HG03095 (cell line): ENCODE data around the gene PRKD1.
"Not testable (repeated sequence)": the region's sequence is repeated elsewhere in the genome, so short reads cannot be mapped to it uniquely, and the experiment has no call there.

ENCODE experiments used
- ATAC-seq: cut with Tn5 transposase; IDR thresholded peaks from one replicate; pipeline ENCODE4 v1.9.1; 2021; ENCODE audit warnings: moderate library complexity; ENCODE audit not compliant: unreplicated experiment

PRKD1 gene

DNA sequence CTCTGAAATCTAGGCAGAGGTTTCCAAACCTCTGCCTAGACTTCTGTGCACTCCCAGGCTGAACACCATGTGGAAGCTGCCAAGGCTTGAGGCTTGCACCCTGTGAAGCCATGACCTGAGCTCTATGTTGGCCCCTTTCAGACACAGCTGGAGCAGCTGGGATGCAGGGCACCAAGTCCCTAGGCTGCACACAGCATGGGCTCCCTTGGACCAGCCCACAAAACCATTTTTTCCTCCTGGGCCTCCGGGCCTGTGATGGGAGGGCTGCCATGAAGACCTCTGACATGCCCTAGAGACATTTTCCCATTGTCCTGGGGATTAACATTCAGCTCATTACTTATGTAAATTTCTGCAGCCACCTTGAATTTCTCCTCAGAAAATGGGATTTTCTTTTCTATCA lies 88.0 kb downstream of the PRKD1 start:
- ATAC-seq = not testable (repeated sequence)

DNA sequence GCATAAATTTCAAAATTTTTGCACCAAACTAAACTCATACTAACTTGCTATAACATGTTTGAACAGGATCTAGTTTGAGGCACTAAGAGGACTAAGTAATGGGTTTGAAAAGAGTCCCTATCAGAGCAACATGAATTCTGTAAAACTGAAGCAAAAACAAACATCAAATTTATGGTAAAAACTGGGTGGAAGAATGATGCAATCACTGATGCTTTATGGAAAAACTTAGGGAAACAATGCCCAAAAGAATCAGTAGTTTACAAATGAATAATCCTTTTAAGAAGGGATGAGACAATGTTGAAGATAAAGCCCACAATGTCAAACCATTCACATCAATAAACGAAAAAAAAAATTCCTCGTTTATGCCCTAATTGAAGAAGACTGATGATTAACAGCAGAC lies 88.9 kb downstream of the PRKD1 start:
- no peak for ATAC-seq

DNA sequence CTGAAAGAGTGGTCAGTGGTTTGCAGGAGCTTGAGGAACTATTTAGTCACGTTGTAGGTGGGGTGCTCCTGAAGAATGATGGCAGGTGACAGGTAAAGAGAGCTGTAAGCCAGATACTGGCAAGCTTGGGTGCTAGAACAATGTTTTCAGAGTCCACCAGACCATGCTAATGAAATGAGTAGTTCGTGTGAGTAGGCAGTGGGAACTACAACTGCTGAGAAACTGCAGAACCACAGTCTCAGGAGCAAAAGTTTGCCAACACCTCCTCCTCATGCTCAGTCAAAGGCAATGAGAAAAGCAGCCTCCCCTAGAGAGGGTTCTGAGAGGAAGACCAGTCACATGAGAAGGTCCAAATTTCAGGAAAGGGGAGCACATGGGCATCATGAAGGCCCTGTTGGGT lies 91.3 kb downstream of the PRKD1 start:
- ATAC-seq = no peak

DNA sequence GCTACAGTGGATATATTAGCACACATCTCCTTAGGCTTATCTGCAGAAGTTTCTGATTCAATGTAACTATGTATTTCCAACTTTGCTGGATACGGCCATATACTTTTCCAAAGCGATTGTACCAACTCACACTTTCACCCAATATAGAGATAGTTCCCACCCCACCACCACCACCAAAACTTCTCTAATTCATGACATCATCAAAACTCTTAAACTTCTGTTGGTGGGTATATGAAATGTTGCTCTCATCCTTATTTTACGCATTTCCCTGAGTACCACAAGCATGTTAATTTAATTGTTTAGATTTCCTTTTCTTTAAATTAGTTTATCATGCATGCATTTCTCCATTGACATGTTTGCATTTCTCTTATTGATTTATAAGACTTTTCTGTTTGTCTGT lies 95.6 kb downstream of the PRKD1 start:
- ATAC-seq = no peak

DNA sequence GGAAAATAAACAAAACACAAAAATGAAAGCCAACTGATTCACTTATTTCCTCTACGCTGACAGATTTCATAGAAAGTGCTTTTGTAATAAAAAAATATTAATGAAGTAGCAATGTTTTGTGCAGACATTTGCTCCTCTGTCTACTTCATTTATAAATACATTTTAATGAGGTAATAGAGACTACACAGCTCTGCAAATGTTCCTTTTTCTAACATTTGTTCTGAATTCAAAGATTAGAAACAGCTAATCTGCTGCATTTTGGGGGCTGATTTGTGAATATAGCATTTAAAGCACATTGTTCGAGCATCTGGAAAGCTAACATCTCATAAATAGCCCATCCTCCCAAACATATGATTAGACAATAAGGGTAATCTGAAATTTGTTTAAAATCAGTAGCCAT lies 97.8 kb downstream of the PRKD1 start:
- no peak for ATAC-seq

DNA sequence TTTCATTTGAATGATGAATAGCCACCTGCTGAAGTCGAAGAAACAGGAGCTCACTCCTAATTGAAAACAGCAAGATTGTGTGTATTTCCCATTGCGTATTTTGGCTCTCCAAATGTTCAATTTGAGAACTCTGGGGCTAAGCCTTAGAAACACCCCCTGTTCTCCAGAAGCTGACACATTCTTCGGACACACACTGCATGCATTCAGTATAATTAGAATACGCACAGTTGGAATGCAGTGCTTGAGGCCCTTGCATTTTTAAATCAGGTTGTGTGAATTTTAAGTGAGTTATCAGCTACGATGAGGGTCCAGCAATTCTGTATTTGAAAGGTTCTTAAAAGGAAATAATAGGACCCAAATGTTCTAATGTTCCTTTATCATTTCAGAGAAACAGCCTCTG lies 103.8 kb downstream of the PRKD1 start:
- ATAC-seq = no peak

DNA sequence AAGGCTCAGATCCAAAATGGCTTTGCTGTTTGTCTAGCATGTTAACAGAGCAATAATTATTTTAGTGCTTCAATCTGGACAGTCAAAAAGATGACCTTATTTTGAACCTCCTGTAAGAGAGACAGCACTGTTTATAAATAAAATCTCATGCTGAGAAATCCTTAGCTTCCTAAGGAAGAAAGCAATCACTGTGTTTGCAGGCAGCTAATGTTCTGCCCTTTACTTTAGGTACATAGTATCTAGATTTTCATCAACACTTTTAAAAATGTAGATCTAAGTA lies 105.3 kb downstream of the PRKD1 start:
- ATAC-seq = no peak

DNA sequence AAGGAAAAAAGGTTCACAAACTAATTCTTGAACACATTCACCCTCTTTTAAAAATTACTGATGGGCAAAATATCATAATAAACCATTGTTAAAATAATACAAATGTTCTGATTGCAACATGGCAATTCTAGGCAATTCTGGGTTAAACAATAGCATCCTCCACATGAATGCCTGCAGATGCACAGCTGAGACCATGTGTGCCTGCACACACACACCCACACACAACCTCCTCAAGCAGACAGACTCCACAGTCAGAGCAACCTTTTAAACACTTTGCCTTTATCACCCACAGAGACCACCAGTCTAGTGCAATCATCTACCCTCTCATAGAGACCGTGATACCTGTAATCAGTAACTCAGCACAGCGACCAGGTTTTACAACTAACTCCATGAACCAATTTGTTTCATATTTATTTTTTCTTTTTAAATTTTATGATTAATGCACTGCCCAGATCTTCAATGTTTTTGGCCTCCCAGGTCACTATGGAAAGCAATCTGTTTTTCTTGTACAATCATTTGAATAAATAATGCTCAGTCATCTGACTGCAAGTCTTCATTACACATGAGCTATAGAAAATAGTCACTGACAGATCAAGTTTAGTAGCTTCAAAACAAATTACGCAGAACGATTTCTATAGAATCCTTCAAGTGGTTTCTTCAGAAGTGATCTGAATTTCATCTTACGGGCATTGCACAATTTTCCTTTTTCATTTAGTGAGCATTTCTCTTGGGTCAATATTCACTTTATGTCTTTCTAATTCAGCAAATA lies 105.8 kb downstream of the PRKD1 start:
- ATAC-seq = no peak

DNA sequence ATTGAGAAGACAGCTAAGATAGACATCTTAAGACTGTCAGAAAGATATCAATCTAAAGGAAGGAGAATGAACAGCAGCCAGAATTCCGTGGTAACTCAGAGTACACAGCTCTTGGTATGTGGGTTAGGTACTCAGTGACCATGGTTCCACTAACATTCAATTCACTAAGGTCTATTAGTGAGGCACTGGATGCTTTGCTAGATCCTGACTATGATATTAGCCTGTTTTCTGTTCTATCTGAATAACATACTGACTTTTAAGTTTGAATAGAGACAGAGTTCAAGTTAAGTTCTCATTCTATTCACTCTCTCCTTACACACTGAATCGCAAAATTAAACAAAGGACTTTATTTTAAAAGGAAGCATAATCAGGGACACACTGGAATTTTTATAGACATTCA lies 106.4 kb downstream of the PRKD1 start:
- ATAC-seq = no peak

DNA sequence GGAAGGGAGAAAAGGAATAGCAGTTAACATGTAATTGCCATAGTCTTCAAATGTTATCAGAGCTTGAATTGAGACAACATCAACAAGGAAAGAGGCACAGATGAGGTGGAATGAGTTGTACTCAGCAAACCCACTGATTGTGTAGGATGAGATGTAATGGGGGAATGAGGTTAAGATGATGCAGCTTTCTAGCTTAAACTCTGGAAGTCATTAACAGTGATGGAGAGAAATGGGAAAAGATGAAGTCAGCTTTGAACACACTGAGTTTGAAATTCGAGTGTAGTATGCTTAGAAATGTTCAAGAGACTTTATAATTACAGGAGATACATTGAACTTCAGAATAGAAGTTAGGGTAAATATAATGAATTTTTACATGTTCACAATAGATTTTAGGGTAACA lies 106.9 kb downstream of the PRKD1 start:
- no peak for ATAC-seq

DNA sequence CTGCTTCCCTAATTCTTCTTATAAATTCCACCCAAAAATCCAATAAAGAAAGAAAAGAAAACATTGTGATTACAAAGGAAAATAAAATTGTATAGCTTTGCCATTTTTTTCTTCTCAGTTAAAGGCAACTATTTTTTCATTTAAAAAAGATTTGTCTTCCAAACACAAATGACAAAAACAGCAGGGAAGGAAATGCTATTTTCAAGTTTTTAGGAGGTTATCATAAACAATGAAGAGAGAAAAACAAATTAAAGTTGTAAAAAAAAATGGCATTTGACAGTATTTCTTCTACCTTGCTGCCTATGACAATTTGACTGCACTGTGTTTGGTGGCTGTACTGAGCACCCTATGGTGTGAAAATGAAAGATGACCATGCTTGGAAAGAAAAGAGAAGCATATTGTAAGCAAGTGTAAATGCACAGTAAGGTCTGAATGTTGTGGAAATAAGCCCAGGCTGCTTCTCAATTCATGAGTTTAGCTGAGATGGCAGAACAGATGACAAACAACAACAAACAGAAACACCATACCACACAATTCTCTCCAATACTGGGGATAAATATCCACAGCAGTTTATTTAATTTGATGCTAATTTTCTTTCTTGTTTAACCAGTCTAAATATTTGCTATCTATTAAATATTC lies 109.8 kb downstream of the PRKD1 start:
- ATAC-seq = no peak

DNA sequence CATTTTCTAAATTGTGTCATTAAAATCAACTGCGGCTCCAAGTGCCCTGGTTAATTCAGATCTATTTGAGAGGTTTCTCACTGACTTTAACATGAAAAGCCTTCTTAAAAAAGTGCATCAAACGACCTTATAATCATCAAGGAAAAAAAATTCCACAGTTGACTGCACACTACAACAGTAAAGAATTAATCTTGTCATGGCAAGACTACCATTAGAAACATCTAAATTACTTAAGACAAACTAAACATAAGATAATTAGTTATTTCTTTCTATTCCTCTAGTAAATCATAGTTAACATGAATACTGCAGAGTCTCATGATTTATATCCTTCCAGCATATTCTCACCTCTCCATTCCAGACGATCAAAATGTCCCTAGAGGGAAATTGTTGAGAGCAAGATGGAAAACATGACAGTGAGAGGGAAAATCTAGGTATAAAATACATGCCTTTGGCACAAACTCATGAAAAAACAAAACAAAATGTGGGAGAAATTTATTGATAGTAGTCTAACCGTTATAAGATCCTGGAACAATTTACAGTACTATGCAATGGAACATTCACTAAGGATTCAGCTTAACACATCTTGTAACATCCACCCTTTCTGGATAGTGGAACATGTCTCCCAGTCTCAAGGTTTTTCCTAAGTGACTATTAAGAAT lies 112.5 kb downstream of the PRKD1 start:
- no peak for ATAC-seq

DNA sequence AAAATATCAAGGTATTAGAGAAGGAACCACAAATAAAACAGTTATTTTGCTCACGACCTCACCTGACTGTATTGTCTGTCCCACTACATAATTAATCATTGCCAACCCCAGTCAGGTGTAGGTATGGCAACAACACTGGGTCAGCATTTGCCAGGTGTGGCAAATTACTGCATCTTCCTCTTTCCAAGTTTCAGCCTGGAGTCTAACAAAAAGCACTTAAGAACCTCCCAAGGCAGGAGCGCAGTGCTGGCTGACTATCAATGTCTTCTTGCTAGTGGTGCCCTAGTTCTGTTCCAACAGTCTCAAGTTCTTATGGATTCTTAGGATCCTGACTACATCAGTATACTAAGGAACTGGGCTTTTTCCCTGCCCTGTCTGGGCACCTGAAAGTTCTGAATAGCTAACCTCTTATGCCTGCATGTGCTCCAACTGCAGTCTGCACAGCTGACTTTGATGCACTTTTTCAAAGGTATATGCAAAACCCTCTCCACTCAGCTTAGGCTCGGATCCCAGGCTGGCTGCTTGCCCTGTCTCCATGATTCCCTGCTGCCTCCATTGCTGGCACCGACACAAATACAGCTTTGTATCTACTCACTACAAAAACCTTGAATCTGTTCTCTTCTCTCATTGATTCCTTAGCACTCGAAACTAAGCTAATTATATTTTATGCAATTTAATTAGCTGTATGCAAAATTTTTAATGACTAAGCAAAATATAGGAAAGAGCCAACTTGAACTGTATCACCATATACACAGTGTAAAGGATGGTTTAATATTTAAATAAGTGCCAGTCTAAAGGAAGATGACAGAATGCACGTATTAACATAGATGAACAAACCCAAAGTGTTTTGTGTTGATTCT lies 113.3 kb downstream of the PRKD1 start:
- ATAC-seq = no peak

DNA sequence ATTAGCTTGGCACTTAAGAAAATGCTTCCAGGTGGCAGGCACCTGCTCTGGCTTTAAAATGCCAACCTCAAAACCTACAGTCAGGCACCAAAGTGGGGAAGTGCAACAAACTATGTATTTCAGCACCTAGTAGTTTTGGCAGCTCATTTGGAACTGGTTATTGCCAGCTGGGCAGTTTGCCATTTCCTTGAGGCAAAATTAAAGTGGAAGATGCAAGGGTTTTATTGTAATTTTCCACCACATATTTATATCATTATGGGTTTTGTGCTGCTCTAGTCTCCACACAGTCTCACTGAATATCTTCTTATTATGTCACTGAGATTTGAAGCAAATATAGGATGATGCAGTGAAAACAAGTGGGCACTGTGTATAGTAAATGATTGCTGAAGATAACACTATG lies 117.0 kb downstream of the PRKD1 start:
- ATAC-seq = no peak

DNA sequence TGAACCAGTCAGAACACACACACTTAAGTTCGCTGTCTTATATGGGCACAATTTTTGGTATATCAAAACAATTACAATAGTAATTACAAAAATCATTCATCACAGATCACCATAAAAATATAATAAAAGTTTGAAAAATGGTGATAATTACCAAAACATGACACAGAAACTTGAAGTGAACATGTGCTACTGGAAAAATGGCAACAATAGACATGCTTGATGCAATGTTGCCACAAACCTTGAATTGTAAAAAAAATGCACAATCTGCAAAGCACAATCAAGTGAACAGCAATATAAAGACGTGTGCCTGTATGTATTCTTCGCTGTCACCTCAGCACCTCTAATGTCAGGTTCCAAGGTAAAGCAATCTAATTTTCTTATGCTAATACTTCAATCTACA lies 117.6 kb downstream of the PRKD1 start:
- ATAC-seq = no peak

DNA sequence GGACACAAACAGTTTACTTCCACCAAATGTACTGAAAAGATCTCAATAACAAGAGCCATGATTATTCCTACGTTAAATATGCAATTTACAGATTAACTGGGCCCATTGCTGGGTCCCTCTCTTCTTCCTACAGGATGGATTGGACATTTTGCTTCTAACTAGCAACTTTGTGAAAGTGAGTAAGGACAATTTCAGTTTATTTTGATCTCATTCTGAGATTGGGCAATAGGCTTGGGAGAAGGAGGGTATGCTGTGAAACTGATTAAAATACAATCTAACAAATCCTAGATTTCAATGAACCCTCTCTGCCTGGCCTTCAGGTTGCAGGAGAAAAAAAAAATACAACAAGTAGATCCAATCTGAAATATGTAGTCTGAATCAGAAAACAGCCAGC lies 121.5 kb downstream of the PRKD1 start:
- no peak for ATAC-seq

DNA sequence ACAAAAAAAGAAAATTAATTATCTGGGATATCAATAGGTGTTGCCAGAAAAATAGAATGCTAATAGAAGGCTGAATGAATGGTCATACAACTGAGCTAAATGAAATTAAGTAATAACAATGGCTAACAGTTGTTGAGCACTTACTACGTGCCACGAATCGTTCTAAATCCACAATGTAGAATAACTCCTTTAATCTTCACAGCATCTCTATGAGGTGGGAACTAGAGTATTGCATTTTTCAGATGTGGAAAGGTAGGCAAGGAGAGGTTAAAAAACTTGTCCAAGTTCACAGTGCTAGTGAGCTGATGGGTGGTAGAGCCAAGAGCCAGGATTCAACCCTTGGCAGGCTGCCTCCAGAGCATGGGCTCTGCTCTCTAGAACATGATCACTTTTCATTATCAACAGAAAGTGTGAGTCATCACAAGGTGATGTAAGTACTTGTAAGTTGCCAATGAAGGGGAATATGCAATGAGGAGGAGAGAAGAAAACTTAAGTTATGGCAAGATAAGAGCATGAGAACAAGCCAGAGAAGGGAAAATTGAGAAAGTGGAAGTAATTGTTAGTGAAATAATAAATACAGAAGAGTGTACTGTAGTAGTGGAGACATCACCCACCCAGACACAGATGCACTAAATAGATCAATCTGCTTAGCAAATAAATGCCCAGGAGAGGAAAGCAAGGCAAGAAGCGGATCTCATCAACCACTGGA lies 122.1 kb downstream of the PRKD1 start:
- ATAC-seq = no peak

DNA sequence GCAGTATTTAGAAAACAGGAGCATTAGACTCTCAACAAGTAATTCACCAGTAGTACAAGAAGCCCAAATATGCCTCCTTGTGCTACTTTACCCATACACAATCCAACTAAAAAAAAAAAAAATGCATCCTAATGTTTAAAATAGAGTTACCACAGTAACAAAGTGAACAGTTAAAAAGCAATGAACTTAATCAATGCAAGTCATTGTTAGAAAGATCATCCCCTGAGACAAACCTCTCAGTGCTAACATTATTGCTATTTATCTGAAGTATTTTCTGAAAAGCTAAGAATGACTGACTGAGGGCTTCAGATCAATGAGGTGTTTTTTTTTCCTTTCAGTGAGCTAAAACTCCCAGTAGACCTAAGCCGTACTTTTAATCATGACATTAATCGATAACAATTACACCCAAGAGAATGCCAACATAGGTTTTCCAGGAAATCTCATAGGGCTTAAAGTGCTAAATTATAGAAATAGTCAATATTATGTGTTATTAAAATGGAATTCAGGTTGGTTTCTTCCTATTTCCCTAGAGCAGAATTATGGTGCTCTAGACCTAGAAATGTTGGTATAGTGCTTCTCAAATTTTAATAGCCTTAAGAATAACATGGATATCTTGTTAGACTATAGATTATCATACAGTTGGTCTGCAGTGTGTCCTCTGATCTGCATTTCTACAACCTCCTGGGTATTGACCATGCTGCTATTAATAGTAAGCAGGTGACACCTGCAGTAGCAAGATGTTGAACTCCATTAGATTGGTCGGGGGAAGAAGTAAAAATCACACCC lies 123.0 kb downstream of the PRKD1 start:
- no peak for ATAC-seq

DNA sequence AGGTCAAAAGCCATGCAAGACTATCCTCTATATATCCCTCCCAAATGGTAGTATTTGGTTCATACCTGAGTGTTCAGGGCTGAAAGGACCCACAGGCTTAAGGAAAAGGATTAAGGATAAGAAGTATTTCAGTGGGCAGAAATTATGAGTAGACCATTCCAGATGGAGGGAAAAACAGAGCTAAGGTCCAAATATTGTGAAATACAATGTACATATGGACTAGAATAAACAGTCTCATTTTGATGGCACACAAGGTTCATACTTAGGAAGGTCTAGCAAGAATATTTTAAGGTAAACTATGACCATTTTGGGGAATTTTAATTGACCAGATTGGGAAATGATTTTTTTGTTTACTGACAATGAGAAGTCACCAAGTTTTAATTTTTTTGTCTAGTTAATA lies 124.6 kb downstream of the PRKD1 start:
- ATAC-seq = no peak

DNA sequence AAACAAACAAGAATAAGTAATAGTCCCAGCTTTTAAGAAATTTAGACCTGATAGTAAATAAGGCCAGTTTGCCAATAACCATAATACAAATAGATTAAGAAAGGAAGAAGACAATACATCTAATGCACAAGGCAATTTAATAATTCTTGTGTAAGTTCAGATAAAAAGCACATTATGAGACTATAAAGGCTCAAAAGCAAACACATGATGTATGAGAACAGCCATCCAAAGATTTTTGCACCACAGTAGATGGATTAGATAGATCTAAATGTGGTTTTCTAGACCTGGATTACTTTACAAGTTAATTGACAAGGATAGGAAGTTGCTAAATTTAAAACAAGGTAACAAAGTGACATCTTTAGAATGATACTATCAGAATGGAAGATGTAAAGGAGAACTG lies 125.4 kb downstream of the PRKD1 start:
- no peak for ATAC-seq
